T follicular helper cell (primary cell): ENCODE data around the gene RBBP5.

Experiments used
- DNase-seq: peaks from one replicate; pipeline ENCODE4 v3.0.0-alpha.2; 2020; ENCODE audit warnings: low read depth

Gene RBBP5

GRCh38 chr1:205074513-205074912 lies 47.3 kb downstream of the RBBP5 start:
- DNase-seq = no peak

- DNase-seq = no peak
Observed at GRCh38 chr1:205074084-205074483, 47.7 kb downstream of the RBBP5 start.

GRCh38 chr1:205073511-205073910 lies 48.3 kb downstream of the RBBP5 start:
- DNase-seq = no peak

- no peak for DNase-seq
Observed at GRCh38 chr1:205072881-205073280, 48.9 kb downstream of the RBBP5 start.

- no peak for DNase-seq
Observed at GRCh38 chr1:205072286-205072685, 49.5 kb downstream of the RBBP5 start.

GRCh38 chr1:205071801-205072200 lies 50.0 kb downstream of the RBBP5 start:
- no peak for DNase-seq

GRCh38 chr1:205071028-205071409 lies 50.8 kb downstream of the RBBP5 start:
- DNase-seq = no peak

- no peak for DNase-seq
Observed at GRCh38 chr1:205069371-205070125, 52.2 kb downstream of the RBBP5 start.

GRCh38 chr1:205068457-205069040 lies 53.2 kb downstream of the RBBP5 start:
- no peak for DNase-seq

- no peak for DNase-seq
Observed at GRCh38 chr1:205068001-205068400, 53.8 kb downstream of the RBBP5 start.

GRCh38 chr1:205067031-205067430 lies 54.7 kb downstream of the RBBP5 start:
- no peak for DNase-seq

GRCh38 chr1:205066141-205066818 lies 55.5 kb downstream of the RBBP5 start:
- DNase-seq = no peak

- no peak for DNase-seq
Observed at GRCh38 chr1:205065666-205066065, 56.1 kb downstream of the RBBP5 start.

GRCh38 chr1:205064741-205065316 lies 56.9 kb downstream of the RBBP5 start:
- no peak for DNase-seq

GRCh38 chr1:205064301-205064700 lies 57.5 kb downstream of the RBBP5 start:
- no peak for DNase-seq

GRCh38 chr1:205062895-205063294 lies 58.9 kb downstream of the RBBP5 start:
- no peak for DNase-seq

GRCh38 chr1:205062319-205062718 lies 59.5 kb downstream of the RBBP5 start:
- DNase-seq = no peak

- DNase-seq = peak; percentile 51
Observed at GRCh38 chr1:205061665-205062069, 60.1 kb downstream of the RBBP5 start.

- DNase-seq = no peak
Observed at GRCh38 chr1:205061227-205061626, 60.6 kb downstream of the RBBP5 start.

- DNase-seq = no peak
Observed at GRCh38 chr1:205060746-205061145, 61.0 kb downstream of the RBBP5 start.

GRCh38 chr1:205059660-205060059 lies 62.1 kb downstream of the RBBP5 start:
- no peak for DNase-seq

- DNase-seq = no peak
Observed at GRCh38 chr1:205058853-205059252, 62.9 kb downstream of the RBBP5 start.
